H1 (cell line): ENCODE data around the gene MRPL4. TPM values are rescaled to one million over a fixed set of nuclear protein-coding genes. Genes with fewer than 3 reads are reported as not detected.

Experiments used
- CTCF ChIA-PET: fragments of 300-600 bp; sonication (Branson Sonifier 250); formaldehyde crosslinking; loops from one replicate; lab custom pipeline; 2021; ENCODE audit not compliant: partially characterized antibody; lab: Charles Lee
- POLR2A ChIA-PET: fragments of 300-600 bp; sonication (Branson Sonifier 250); formaldehyde crosslinking; loops from one replicate; lab custom pipeline; 2021; ENCODE audit warnings: inconsistent platforms; ENCODE audit not compliant: partially characterized antibody; lab: Charles Lee
- DNase-seq, 2 experiments: peaks; one replicate each; pipeline versions ENCODE4 v3.0.0 to v3.0.0-alpha.2; 2010 to 2022; ENCODE audit warnings: low spot score in 2 of 2, low read depth in 1 of 2, mixed read lengths in 1 of 2
- FAIRE-seq: peaks from 2 replicates; lab custom pipeline; 2011; peaks lifted over from hg19 to GRCh38; lab: Jason Lieb, UNC
- H2AFZ ChIP-seq: 2 replicates; pipeline ENCODE4 v1.8.1; 2012; ENCODE audit warnings: low read length, inconsistent platforms
- H2AK5ac ChIP-seq: 2 replicates; pipeline ENCODE4 v1.6.1; 2013; ENCODE audit warnings: low read depth, low read length
- H2BK120ac ChIP-seq: replicated peaks from 2 replicates; pipeline ENCODE3; 2013; ENCODE audit warnings: low read depth, low read length, inconsistent platforms
- H2BK12ac ChIP-seq: 2 replicates; pipeline ENCODE4 v1.6.1; 2013; ENCODE audit warnings: low read depth, low read length
- H2BK15ac ChIP-seq: 2 replicates; pipeline ENCODE4 v1.6.1; 2013; ENCODE audit warnings: low read length
- H2BK20ac ChIP-seq: 2 replicates; pipeline ENCODE4 v1.6.1; 2013; ENCODE audit warnings: low read length
- H2BK5ac ChIP-seq: 2 replicates; pipeline ENCODE4 v1.6.1; 2013; ENCODE audit warnings: low read depth, low read length
- H3K14ac ChIP-seq: 2 replicates; pipeline ENCODE4 v1.6.1; 2013; ENCODE audit warnings: inconsistent platforms; ENCODE audit not compliant: insufficient read length
- H3K18ac ChIP-seq: 2 replicates; pipeline ENCODE4 v1.6.1; 2013; ENCODE audit warnings: low read length; ENCODE audit errors: extremely low read depth
- H3K23ac ChIP-seq: 2 replicates; pipeline ENCODE4 v1.6.1; 2013; ENCODE audit warnings: inconsistent platforms; ENCODE audit not compliant: insufficient read length
- H3K23me2 ChIP-seq: 2 replicates; pipeline ENCODE4 v1.6.1; 2013; ENCODE audit warnings: low read depth, low read length
- H3K27ac ChIP-seq: 2 replicates; pipeline ENCODE4 v1.6.1; 2011; ENCODE audit warnings: low read depth, low read length, inconsistent platforms
- H3K27me3 ChIP-seq, 4 experiments: replicated peaks in 1 of 4; 1 replicate in 1 of 4; 2 replicates in 3 of 4; pipeline versions ENCODE4 v1.6.1 to v1.8.1; 2011 to 2013; ENCODE audit warnings: low read length in 3 of 4, mild to moderate bottlenecking in 3 of 4, inconsistent platforms in 2 of 4, mixed read lengths in 2 of 4, moderate library complexity in 1 of 4; ENCODE audit not compliant: control insufficient read depth in 3 of 4, insufficient read depth in 3 of 4; ENCODE audit errors: extremely low read depth in 1 of 4
- H3K36me3 ChIP-seq, 4 experiments: 2 replicates each; pipeline versions ENCODE4 v1.6.1 to v1.8.1; 2011 to 2013; ENCODE audit warnings: mild to moderate bottlenecking in 4 of 4, low read length in 3 of 4, moderate library complexity in 2 of 4, control low read depth in 1 of 4, inconsistent platforms in 1 of 4; ENCODE audit not compliant: insufficient read depth in 4 of 4, control insufficient read depth in 2 of 4
- H3K4ac ChIP-seq: replicated peaks from 2 replicates; pipeline ENCODE3; 2013; ENCODE audit warnings: low read length, low read depth, mixed read lengths, inconsistent platforms; ENCODE audit not compliant: insufficient read length
- H3K4me1 ChIP-seq, 4 experiments: replicated peaks in 1 of 4; 1 replicate in 1 of 4; 2 replicates in 3 of 4; pipeline versions ENCODE4 v1.6.1 to v1.8.1; 2011 to 2013; ENCODE audit warnings: low read length in 3 of 4, inconsistent platforms in 2 of 4, mixed read lengths in 1 of 4; ENCODE audit not compliant: insufficient read depth in 4 of 4, control insufficient read depth in 3 of 4
- H3K4me2 ChIP-seq, 2 experiments: 2 replicates each; pipeline versions ENCODE4 v1.6.1 to v1.8.1; 2011 to 2013; ENCODE audit warnings: low read depth in 2 of 2, low read length in 2 of 2, control low read depth in 1 of 2, inconsistent platforms in 1 of 2, mild to moderate bottlenecking in 1 of 2; ENCODE audit not compliant: insufficient read depth in 1 of 2
- H3K4me3 ChIP-seq, 4 experiments: fragments of 200-600, 300-600 bp in 1 of 4; sonication (generic), shearing (Covaris generic), sonication (Bioruptor Twin) in 1 of 4; 2 replicates each; pipeline versions ENCODE4 v1.5.1 to v1.8.1; 2011 to 2016; ENCODE audit warnings: low read length in 4 of 4, low read depth in 3 of 4, control low read depth in 2 of 4, inconsistent platforms in 2 of 4, mild to moderate bottlenecking in 2 of 4, mixed read lengths in 1 of 4, moderate library complexity in 1 of 4; ENCODE audit not compliant: insufficient read depth in 2 of 4; ENCODE audit errors: extremely low read depth in 1 of 4
- H3K56ac ChIP-seq: replicated peaks from 2 replicates; pipeline ENCODE3; 2013; ENCODE audit warnings: low read depth, mild to moderate bottlenecking, mixed read lengths, low read length, inconsistent platforms; ENCODE audit not compliant: insufficient read length
- H3K79me1 ChIP-seq: 2 replicates; pipeline ENCODE4 v1.6.1; 2013; ENCODE audit warnings: low read depth, low read length, control low read depth
- H3K79me2 ChIP-seq, 2 experiments: 2 replicates each; pipeline versions ENCODE4 v1.6.1 to v1.8.1; 2012 to 2013; ENCODE audit warnings: low read length in 2 of 2, mild to moderate bottlenecking in 2 of 2, inconsistent platforms in 1 of 2; ENCODE audit not compliant: insufficient read depth in 2 of 2, control insufficient read depth in 1 of 2
- H3K9ac ChIP-seq, 4 experiments: replicated peaks in 1 of 4; 1 replicate in 1 of 4; 2 replicates in 3 of 4; pipeline versions ENCODE4 v1.6.1 to v1.8.1; 2011 to 2013; ENCODE audit warnings: low read depth in 3 of 4, low read length in 3 of 4, control low read depth in 2 of 4, mild to moderate bottlenecking in 2 of 4, moderate library complexity in 2 of 4, inconsistent platforms in 1 of 4; ENCODE audit errors: extremely low read depth in 1 of 4
- H3K9me3 ChIP-seq, 2 experiments: 2 replicates each; pipeline versions ENCODE4 v1.6.1 to v1.8.1; 2012 to 2013; ENCODE audit warnings: mild to moderate bottlenecking in 2 of 2, moderate library complexity in 2 of 2, control low read depth in 1 of 2, inconsistent platforms in 1 of 2, low read depth in 1 of 2, low read length in 1 of 2, mixed read lengths in 1 of 2; ENCODE audit not compliant: insufficient read depth in 2 of 2
- H4K20me1 ChIP-seq, 2 experiments: replicated peaks in 1 of 2; 2 replicates each; pipeline versions ENCODE3 to v1.8.1; 2011 to 2013; ENCODE audit warnings: inconsistent platforms in 2 of 2, low read length in 2 of 2, mild to moderate bottlenecking in 1 of 2; ENCODE audit not compliant: insufficient read depth in 2 of 2, control insufficient read depth in 1 of 2
- H4K5ac ChIP-seq: 2 replicates; pipeline ENCODE4 v1.6.1; 2013; ENCODE audit warnings: low read length, low read depth, mixed read lengths, inconsistent platforms; ENCODE audit not compliant: insufficient read length
- H4K8ac ChIP-seq: 2 replicates; pipeline ENCODE4 v1.8.0; 2013; ENCODE audit warnings: mild to moderate bottlenecking, moderate library complexity, low read length, inconsistent platforms; ENCODE audit not compliant: insufficient read depth; ENCODE audit errors: extremely low read depth
- H4K91ac ChIP-seq: replicated peaks from 2 replicates; pipeline ENCODE3; 2013; ENCODE audit warnings: low read length, mixed read lengths, inconsistent platforms; ENCODE audit not compliant: insufficient read length
- BACH1 ChIP-seq: IDR thresholded peaks from 2 replicates; pipeline ENCODE4 v1.6.1; 2012; ENCODE audit warnings: low read length, improper control_type of control experiment
- CTBP2 ChIP-seq: IDR thresholded peaks from 2 replicates; pipeline ENCODE4 v1.7.0; 2011; ENCODE audit warnings: borderline replicate concordance, mild to moderate bottlenecking, moderate library complexity, mixed read lengths, low read length; ENCODE audit not compliant: insufficient read depth, insufficient read length
- HDAC2 ChIP-seq, 2 experiments: fragments of 300-600 bp in 1 of 2; sonication (generic) in 1 of 2; IDR thresholded peaks; 2 replicates each; pipeline ENCODE4 v1.6.1; 2011 to 2012; ENCODE audit warnings: low read depth in 2 of 2, low read length in 2 of 2, mild to moderate bottlenecking in 2 of 2, moderate library complexity in 2 of 2, borderline replicate concordance in 1 of 2, inconsistent platforms in 1 of 2
- POLR2A ChIP-seq, 2 experiments: IDR thresholded peaks; 1 replicate in 1 of 2; 2 replicates in 1 of 2; pipeline ENCODE4 v1.6.1; 2011; ENCODE audit warnings: low read depth in 2 of 2, low read length in 2 of 2, mild to moderate bottlenecking in 2 of 2; ENCODE audit errors: control extremely low read depth in 1 of 2
- RAD21 ChIP-seq, 2 experiments: IDR thresholded peaks in 1 of 2; conservative IDR thresholded peaks in 1 of 2; 2 replicates each; pipeline ENCODE4 v1.6.1; 2011; ENCODE audit warnings: low read depth in 2 of 2, low read length in 2 of 2, improper control_type of control experiment in 1 of 2, inconsistent platforms in 1 of 2, mild to moderate bottlenecking in 1 of 2, moderate library complexity in 1 of 2
- SIN3A ChIP-seq, 2 experiments: IDR thresholded peaks in 1 of 2; conservative IDR thresholded peaks in 1 of 2; 2 replicates each; pipeline ENCODE4 v1.6.1; 2011 to 2012; ENCODE audit warnings: low read length in 2 of 2, improper control_type of control experiment in 1 of 2, low read depth in 1 of 2, mild to moderate bottlenecking in 1 of 2
- SP2 ChIP-seq: IDR thresholded peaks from 2 replicates; pipeline ENCODE4 v1.6.1; 2012; ENCODE audit warnings: mild to moderate bottlenecking, low read length, inconsistent platforms
- SUZ12 ChIP-seq: fragments of 200-600 bp; sonication (generic); IDR thresholded peaks from 2 replicates; pipeline ENCODE4 v1.6.1; 2012; ENCODE audit warnings: mild to moderate bottlenecking, inconsistent platforms, low read length, moderate library complexity, mixed read lengths
- TAF7 ChIP-seq: optimal IDR thresholded peaks from 2 replicates; pipeline ENCODE3; 2011; ENCODE audit warnings: low read depth, mild to moderate bottlenecking, inconsistent platforms, low read length, moderate library complexity, borderline replicate concordance
- WGBS, 2 experiments: shearing (Covaris generic) in 1 of 2; methylation state at CpG; one replicate each; pipeline versions ENCODE4 v1.1.6 to v1.1.7; 2013 to 2015; ENCODE audit warnings: low lambda C conversion rate in 2 of 2, mixed read lengths in 2 of 2, inconsistent platforms in 1 of 2, low coverage in 1 of 2, missing lambda C conversion rate in 1 of 2; ENCODE audit not compliant: insufficient replicate concordance in 2 of 2, insufficient coverage in 1 of 2, insufficient read length in 1 of 2; ENCODE audit errors: extremely low coverage in 1 of 2, missing lambda C conversion rate in 1 of 2; 5-methylcytosine and 5-hydroxymethylcytosine counted together
- polyA plus RNA-seq, 7 experiments: library from polyadenylated mRNA; depleted of rRNA in 3 of 7; stranded (reverse) in 5 of 7; unstranded in 2 of 7; fragments of >200 nt in 5 of 7; fragments of 200-250 nt in 2 of 7; gene quantifications; 1 replicate in 5 of 7; 2 replicates in 1 of 7; 4 replicates in 1 of 7; pipeline versions ENCODE4 v1.2.1 to v1.2.3, GENCODE V29; 2011 to 2013; ENCODE audit warnings: missing spikeins in 2 of 7, mixed read lengths in 2 of 7
- total RNA-seq: library from RNA; stranded (reverse); fragmentation: NEBNext Ultra II Directional; extraction: Animal tissue kit (Norgen Biotek cat#: 25700); gene quantifications from 2 replicates; pipeline ENCODE4 v1.2.1, GENCODE V29; 2021

Gene MRPL4
- total and polyA plus RNA-seq, 2 of the 8 experiments (the other 6 are each of a cell fraction or from before 2014, with no cell fraction given), result 82.3 to 187 TPM

DNA sequence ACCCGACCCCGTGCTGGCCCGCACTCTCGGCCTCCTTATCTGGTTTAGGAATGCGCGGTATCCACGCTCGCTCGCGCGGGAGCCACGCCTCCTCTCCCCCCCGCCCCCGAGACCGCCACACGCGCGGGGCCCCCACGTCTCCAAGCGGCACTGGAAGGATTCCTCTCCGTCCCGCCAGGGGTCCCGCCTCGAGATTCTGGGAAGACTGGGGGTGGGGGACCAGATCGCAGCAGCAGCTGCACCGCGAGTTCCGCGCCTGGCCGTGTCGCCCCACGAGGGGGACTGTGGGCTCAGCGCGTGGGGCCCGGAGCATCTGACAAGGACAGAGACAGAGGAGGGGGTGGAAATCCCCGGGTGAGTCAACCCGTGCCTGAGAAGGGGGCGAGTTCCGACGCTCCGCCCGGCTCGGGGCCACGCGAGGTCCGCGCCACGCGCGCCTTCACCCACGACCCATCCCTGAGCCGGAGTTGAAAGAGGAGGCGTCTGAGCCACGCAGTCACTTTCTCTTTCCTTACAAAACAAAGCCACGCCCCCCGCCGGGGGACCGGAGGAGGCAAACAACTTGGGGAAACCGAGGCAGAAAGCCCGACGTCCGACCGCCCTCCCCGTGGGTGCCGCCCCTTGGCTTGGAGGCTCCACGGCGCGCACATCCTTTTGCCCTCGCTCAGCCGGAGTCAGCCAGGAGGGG lies 21.7 kb upstream of the MRPL4 start:
- H4K91ac ChIP-seq, result peak overlapping the region; percentile 65
- peak overlapping the region; percentile 97 for H4K8ac ChIP-seq
- no peaks in the 10 kb centered on the region for H3K9me3 ChIP-seq
- H3K4me3 ChIP-seq, result peak overlapping the region; percentile 61 to 88 (median 78)
- H3K4me1 ChIP-seq, result peaks cover 3 to 7% (median 3%) of the 10 kb centered on the region in 4 experiments; a peak in 4 of 7 replicates
- FAIRE-seq (no peak), DNase-seq (no peak)
- peak overlapping the region; percentile 81 to 82 for H3K4me2 ChIP-seq
- H2BK5ac ChIP-seq, result no peak overlapping the region
- no peak overlapping the region for H2AFZ ChIP-seq
- H3K36me3 ChIP-seq, result no peaks in the 10 kb centered on the region; a peak in 1 of 8 replicates
- H2BK12ac ChIP-seq, result no peak overlapping the region
- POLR2A ChIA-PET, result interaction anchor here (0.8 to 2.1 kb wide), 5 partner anchors 8 to 29 kb away, joined by 3 to 8 read pairs (median 3); partner anchors contain the start of gene MRPL4
- no peak overlapping the region for H3K14ac ChIP-seq
- no peak overlapping the region for H3K27ac ChIP-seq
- peak overlapping the region; percentile 32 for H3K18ac ChIP-seq
- peak overlapping the region; percentile 77 for H3K56ac ChIP-seq
- H3K23ac ChIP-seq, result no peak overlapping the region
- peaks cover 10% of the 10 kb centered on the region; the same call in 1 of the 2 replicates for H3K23me2 ChIP-seq
- peaks cover 0 to 16% of the 10 kb centered on the region in 2 experiments; a peak in 2 of 4 replicates for H3K79me2 ChIP-seq
- WGBS, 2 experiments, result 3% methylated on average over 51 of the region's 70 CpGs; no CpG with 5 or more reads in 1 of the 2 experiments
- H4K20me1 ChIP-seq, result peaks cover 6 to 10% of the 10 kb centered on the region in 2 experiments
- no peak overlapping the region for H3K4ac ChIP-seq
- H2AK5ac ChIP-seq, result no peak overlapping the region
- peak overlapping the region; percentile 65 for H4K5ac ChIP-seq
- H3K27me3 ChIP-seq, result 0 out of 7 replicates have a peak, but pooled peaks cover 0 to 3% (median 0%) of the 10 kb centered on the region in 4 experiments
- CTCF ChIA-PET, result interaction anchor here (3.3 to 6.4 kb wide), 4 partner anchors 13 to 29 kb away, joined by 11 to 59 read pairs (median 54); no protein-coding TSS in a partner anchor
- no peak overlapping the region for H2BK15ac ChIP-seq
- TF ChIP-seq HDAC2 (IDR thresholded peaks at IDR 0.05; ENCODE audit: borderline replicate concordance in 1 of 2, low read depth in 2 of 2, low read length in 2 of 2), result peak; percentile 26 to 28; a peak in 1 of 4 replicates
- TF ChIP-seq TAF7, result peak; percentile 16
- TF ChIP-seq BACH1, result peak; percentile 73
- TF ChIP-seq CTBP2, result no peak
- TF ChIP-seq SP2, result no peak
- TF ChIP-seq RAD21 (IDR thresholded peaks at IDR 0.05 in 1 of 2, conservative IDR thresholded peaks at IDR 0.05 in 1 of 2; ENCODE audit: low read depth in 2 of 2, low read length in 2 of 2), result no peak
- TF ChIP-seq POLR2A (IDR thresholded peaks at IDR 0.05; ENCODE audit: control extremely low read depth in 1 of 2, low read depth in 2 of 2, low read length in 2 of 2), result peak in 1 of 2 experiments; percentile 22; a peak in 1 of 3 replicates
- 0 out of 4 replicates have a peak, but pooled peaks of 1 of the 2 experiments have one; percentile 16 for TF ChIP-seq SIN3A (conservative IDR thresholded peaks at IDR 0.05 in 1 of 2, IDR thresholded peaks at IDR 0.05 in 1 of 2; ENCODE audit: low read depth in 1 of 2, low read length in 2 of 2)
- 0 out of 2 replicates have a peak, but pooled peaks have one; percentile 31 for TF ChIP-seq SUZ12
- peak overlapping the region; percentile 16 to 94 (median 82); a peak in 6 of 7 replicates for H3K9ac ChIP-seq
- H2BK120ac ChIP-seq, result no peak overlapping the region
- peaks cover 9% of the 10 kb centered on the region for H3K79me1 ChIP-seq
- H2BK20ac ChIP-seq, result no peak overlapping the region
